Measurements from ENCODE around the gene MED22.
A peak's percentile ranks its signal among the peaks of the same experiment; 100 is the strongest.

MED22 gene

GRCh38 chr9:133359399-133360175, 11.7 kb upstream of the MED22 start:
- FAIRE-seq (no peak), DNase-seq (ENCODE audit: insufficient read length, low spot score) (no peak)
- TF ChIP-seq POLR2A (IDR thresholded peaks at IDR 0.05; ENCODE audit: low read depth, low read length): no peak
- no peak for TF ChIP-seq POU2F2 (IDR thresholded peaks at IDR 0.05; ENCODE audit: low read depth, low read length)
- no peak for TF ChIP-seq PAX5 (IDR thresholded peaks at IDR 0.05; ENCODE audit: insufficient read depth, low read length, severe bottlenecking)
- TF ChIP-seq POLR2AphosphoS5 (IDR thresholded peaks at IDR 0.05; ENCODE audit: low read depth, low read length): 0 out of 2 replicates have a peak, but pooled peaks have one; percentile 10
- no peak for TF ChIP-seq SPI1 (IDR thresholded peaks at IDR 0.05; ENCODE audit: low read depth, low read length)
- TF ChIP-seq TAF1 (IDR thresholded peaks at IDR 0.05; ENCODE audit: low read depth, low read length): no peak

GRCh38 chr9:133357656-133358055, 9.7 kb upstream of the MED22 start:
- no peak for TF ChIP-seq POLR2A (IDR thresholded peaks at IDR 0.05; ENCODE audit: low read depth, low read length)
- no peak for TF ChIP-seq TAF1 (IDR thresholded peaks at IDR 0.05; ENCODE audit: low read depth, low read length)
- no peak for TF ChIP-seq POLR2AphosphoS5 (IDR thresholded peaks at IDR 0.05; ENCODE audit: low read depth, low read length)
- no peak for TF ChIP-seq POU2F2 (IDR thresholded peaks at IDR 0.05; ENCODE audit: low read depth, low read length)
- no peak for TF ChIP-seq PAX5 (IDR thresholded peaks at IDR 0.05; ENCODE audit: insufficient read depth, low read length, severe bottlenecking)
- no peak for TF ChIP-seq SPI1 (IDR thresholded peaks at IDR 0.05; ENCODE audit: low read depth, low read length)
- peak; percentile 55 for FAIRE-seq
- no peak for DNase-seq (ENCODE audit: insufficient read length, low spot score)

- DNase-seq (ENCODE audit: insufficient read length, low spot score) (peak; percentile 95), FAIRE-seq (peak; percentile 63)
- peak; percentile 74 for TF ChIP-seq TAF1 (IDR thresholded peaks at IDR 0.05; ENCODE audit: low read depth, low read length)
- TF ChIP-seq SPI1 (IDR thresholded peaks at IDR 0.05; ENCODE audit: low read depth, low read length): no peak
- TF ChIP-seq POU2F2 (IDR thresholded peaks at IDR 0.05; ENCODE audit: low read depth, low read length): no peak
- peak; percentile 57; the same call in 1 of the 2 replicates for TF ChIP-seq POLR2AphosphoS5 (IDR thresholded peaks at IDR 0.05; ENCODE audit: low read depth, low read length)
- peak; percentile 10 for TF ChIP-seq PAX5 (IDR thresholded peaks at IDR 0.05; ENCODE audit: insufficient read depth, low read length, severe bottlenecking)
- no peak; the same call in none of the 2 replicates for TF ChIP-seq POLR2A (IDR thresholded peaks at IDR 0.05; ENCODE audit: low read depth, low read length)
Measured at GRCh38 chr9:133356391-133357091, 8.6 kb upstream of the MED22 start, which contains the start of the genes SURF1 and SURF2. SURF1 (minus strand) TSS chr9:133356487; CDS start chr9:133356453, 34 bp downstream. SURF2 (plus strand) TSS chr9:133356550; CDS start chr9:133356593, 43 bp downstream.

- no peak for FAIRE-seq
- TF ChIP-seq POU2F2 (IDR thresholded peaks at IDR 0.05; ENCODE audit: low read depth, low read length) (no peak), POLR2AphosphoS5 (IDR thresholded peaks at IDR 0.05; ENCODE audit: low read depth, low read length) (0 out of 2 replicates have a peak, but pooled peaks have one; percentile 9), PAX5 (IDR thresholded peaks at IDR 0.05; ENCODE audit: insufficient read depth, low read length, severe bottlenecking) (no peak)
- DNase-seq (ENCODE audit: insufficient read length, low spot score): no peak
Measured at GRCh38 chr9:133355881-133356357, 8.0 kb upstream of the MED22 start.

- DNase-seq (ENCODE audit: insufficient read length, low spot score) (no peak), FAIRE-seq (no peak)
- TF ChIP-seq PAX5 (IDR thresholded peaks at IDR 0.05; ENCODE audit: insufficient read depth, low read length, severe bottlenecking) (no peak), POLR2AphosphoS5 (IDR thresholded peaks at IDR 0.05; ENCODE audit: low read depth, low read length) (no peak), TAF1 (IDR thresholded peaks at IDR 0.05; ENCODE audit: low read depth, low read length) (no peak), POU2F2 (IDR thresholded peaks at IDR 0.05; ENCODE audit: low read depth, low read length) (no peak), POLR2A (IDR thresholded peaks at IDR 0.05; ENCODE audit: low read depth, low read length) (no peak; the same call in 1 of the 2 replicates), SPI1 (IDR thresholded peaks at IDR 0.05; ENCODE audit: low read depth, low read length) (no peak)
Measured at GRCh38 chr9:133354766-133355165, 6.8 kb upstream of the MED22 start.

- no peak for FAIRE-seq
- TF ChIP-seq POLR2AphosphoS5 (IDR thresholded peaks at IDR 0.05; ENCODE audit: low read depth, low read length) (no peak), POLR2A (IDR thresholded peaks at IDR 0.05; ENCODE audit: low read depth, low read length) (peak; percentile 41; the same call in 1 of the 2 replicates)
Measured at GRCh38 chr9:133353548-133353947, 5.6 kb upstream of the MED22 start.

GRCh38 chr9:133352635-133353340, 4.9 kb upstream of the MED22 start:
- FAIRE-seq (no peak), DNase-seq (ENCODE audit: insufficient read length, low spot score) (no peak)
- TF ChIP-seq PAX5 (IDR thresholded peaks at IDR 0.05; ENCODE audit: insufficient read depth, low read length, severe bottlenecking) (no peak), POLR2A (IDR thresholded peaks at IDR 0.05; ENCODE audit: low read depth, low read length) (peak; percentile 56), POLR2AphosphoS5 (IDR thresholded peaks at IDR 0.05; ENCODE audit: low read depth, low read length) (peak; percentile 23; the same call in 1 of the 2 replicates), SPI1 (IDR thresholded peaks at IDR 0.05; ENCODE audit: low read depth, low read length) (no peak), TAF1 (IDR thresholded peaks at IDR 0.05; ENCODE audit: low read depth, low read length) (no peak), POU2F2 (IDR thresholded peaks at IDR 0.05; ENCODE audit: low read depth, low read length) (no peak)

More at GRCh38 chr9:133353548-133353947, 5.6 kb upstream of the MED22 start:
- DNase-seq (ENCODE audit: insufficient read length, low spot score): no peak

GRCh38 chr9:133351908-133352634, 4.1 kb upstream of the MED22 start:
- FAIRE-seq (peak; percentile 35), DNase-seq (ENCODE audit: insufficient read length, low spot score) (no peak)
- TF ChIP-seq POU2F2 (IDR thresholded peaks at IDR 0.05; ENCODE audit: low read depth, low read length): no peak; the same call in none of the 2 replicates
- peak; percentile 88; the same call in 1 of the 2 replicates for TF ChIP-seq POLR2AphosphoS5 (IDR thresholded peaks at IDR 0.05; ENCODE audit: low read depth, low read length)
- TF ChIP-seq SPI1 (IDR thresholded peaks at IDR 0.05; ENCODE audit: low read depth, low read length): no peak
- peak; percentile 83 for TF ChIP-seq POLR2A (IDR thresholded peaks at IDR 0.05; ENCODE audit: low read depth, low read length)
- TF ChIP-seq TAF1 (IDR thresholded peaks at IDR 0.05; ENCODE audit: low read depth, low read length): no peak
- TF ChIP-seq PAX5 (IDR thresholded peaks at IDR 0.05; ENCODE audit: insufficient read depth, low read length, severe bottlenecking): no peak

Data from GM12891 (cell line).